ENCODE measurements around the gene ZSWIM8.

GRCh38 chr10:73743327-73743904 is 42.0 kb upstream of the ZSWIM8 start:
- TF ChIP-seq, protein P1, sequence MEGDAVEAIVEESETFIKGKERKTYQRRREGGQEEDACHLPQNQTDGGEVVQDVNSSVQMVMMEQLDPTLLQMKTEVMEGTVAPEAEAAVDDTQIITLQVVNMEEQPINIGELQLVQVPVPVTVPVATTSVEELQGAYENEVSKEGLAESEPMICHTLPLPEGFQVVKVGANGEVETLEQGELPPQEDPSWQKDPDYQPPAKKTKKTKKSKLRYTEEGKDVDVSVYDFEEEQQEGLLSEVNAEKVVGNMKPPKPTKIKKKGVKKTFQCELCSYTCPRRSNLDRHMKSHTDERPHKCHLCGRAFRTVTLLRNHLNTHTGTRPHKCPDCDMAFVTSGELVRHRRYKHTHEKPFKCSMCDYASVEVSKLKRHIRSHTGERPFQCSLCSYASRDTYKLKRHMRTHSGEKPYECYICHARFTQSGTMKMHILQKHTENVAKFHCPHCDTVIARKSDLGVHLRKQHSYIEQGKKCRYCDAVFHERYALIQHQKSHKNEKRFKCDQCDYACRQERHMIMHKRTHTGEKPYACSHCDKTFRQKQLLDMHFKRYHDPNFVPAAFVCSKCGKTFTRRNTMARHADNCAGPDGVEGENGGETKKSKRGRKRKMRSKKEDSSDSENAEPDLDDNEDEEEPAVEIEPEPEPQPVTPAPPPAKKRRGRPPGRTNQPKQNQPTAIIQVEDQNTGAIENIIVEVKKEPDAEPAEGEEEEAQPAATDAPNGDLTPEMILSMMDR (IDR thresholded peaks at IDR 0.05) = no peak
- no peak for TF ChIP-seq EZH2 (IDR thresholded peaks at IDR 0.05; ENCODE audit: borderline replicate concordance, insufficient read depth, low read depth, low read length, poor library complexity, severe bottlenecking)

Measured in B cell (primary cell).